Heart left ventricle (tissue), 13 donors: ENCODE data around the gene RLN1.

ENCODE experiments used
- CTCF ChIP-seq, 12 donors: fragments of 200-600 bp; sonication (generic) in 4 of 12; IDR thresholded peaks; one replicate each; pipeline versions ENCODE4 v1.5.0 to v1.8.0; 2018 to 2022; ENCODE audit warnings: antibody characterized with exemption in 12 of 12, mild to moderate bottlenecking in 5 of 12
- POLR2A ChIP-seq, 2 donors: fragments of 450-650 bp; IDR thresholded peaks; one replicate each; pipeline ENCODE4 v1.6.1; 2017; ENCODE audit warnings: antibody characterized with exemption in 2 of 2, mild to moderate bottlenecking in 2 of 2, moderate library complexity in 2 of 2
- donor health status: ischemic (EF 13 %, LVEDD 7.1; RV severe dilation, severe dysfunction).
- donor health status: DM: no; HTN: yes; CAD: no.
- donor health status: DM: no; HTN: no; CAD: no.
- donor health status: ischemic (EF 25% LVEDD 6.9; RV normal size, moderate dysfunction).
- donor health status: ischemic (EF 25% LVEDD 5.7; RV mildly dilated, moderate dysfunction).
- donor health status: ischemic (EF 35%, LVEDD 5.7; RV mildly dilated, moderate dysfunction).
- donor health status: nonischemic (EF 11% LVEDD 7.7; RV severe dilation, severe dysfunction).
- donor health status: DM: yes; HTN: yes; CAD: no.
- donor health status: PGD.
- donor health status: ischemic (EF 29% LVEDD 5.4; RV normal size, mild dysfunction).
- donor health status: nonischemic (EF 23%, LVEDD 6.1; RV moderate dilation, normal function).

- no peak for TF ChIP-seq CTCF (IDR thresholded peaks at IDR 0.05)
- no peak for TF ChIP-seq POLR2A (IDR thresholded peaks at IDR 0.05)
These were observed 53.4 kb downstream of the RLN1 start for GRCh38 chr9:5286262-5286661.
